Hepatocyte (in vitro differentiated cells): Measurements from ENCODE around the gene LGALS8. TPM values are rescaled to one million over a fixed set of nuclear protein-coding genes. Genes with fewer than 3 reads are reported as not detected.

Source experiments
- DNase-seq: peaks from one replicate; pipeline ENCODE4 v3.0.0-alpha.2; 2016; ENCODE audit warnings: low spot score
- H2AFZ ChIP-seq: fragments of 200-600 bp; sonication (generic); 2 replicates; pipeline ENCODE4 v1.6.0; 2016; ENCODE audit warnings: antibody characterized with exemption, mild to moderate bottlenecking
- H3K27ac ChIP-seq: fragments of 200-600 bp; sonication (generic); 2 replicates; pipeline ENCODE4 v1.5.1; 2016; ENCODE audit warnings: mild to moderate bottlenecking
- H3K27me3 ChIP-seq: fragments of 200-600 bp; sonication (generic); 2 replicates; pipeline ENCODE4 v1.6.1; 2016
- H3K36me3 ChIP-seq: fragments of 200-600 bp; sonication (generic); replicated peaks from 2 replicates; pipeline ENCODE4 v1.5.1; 2016; ENCODE audit warnings: low read depth; ENCODE audit not compliant: insufficient read depth
- H3K4me1 ChIP-seq: fragments of 200-600 bp; sonication (generic); 2 replicates; pipeline ENCODE4 v1.5.1; 2016; ENCODE audit warnings: mild to moderate bottlenecking, moderate library complexity; ENCODE audit not compliant: insufficient read depth
- H3K4me2 ChIP-seq: fragments of 200-600 bp; sonication (generic); 2 replicates; pipeline ENCODE4 v1.6.0; 2016
- H3K4me3 ChIP-seq: fragments of 200-600 bp; sonication (generic); 2 replicates; pipeline ENCODE4 v1.5.1; 2016; ENCODE audit warnings: mild to moderate bottlenecking
- H3K79me2 ChIP-seq: fragments of 200-600 bp; sonication (generic); 2 replicates; pipeline ENCODE4 v1.6.0; 2017; ENCODE audit warnings: mild to moderate bottlenecking
- H3K9me2 ChIP-seq: fragments of 200-600 bp; sonication (generic); replicated peaks from 2 replicates; pipeline ENCODE4 v1.6.0; 2017; ENCODE audit warnings: mild to moderate bottlenecking; ENCODE audit not compliant: insufficient read depth
- H3K9me3 ChIP-seq: fragments of 200-600 bp; sonication (generic); 2 replicates; pipeline ENCODE4 v1.5.1; 2016; ENCODE audit warnings: low read depth, mild to moderate bottlenecking
- H4K20me1 ChIP-seq: fragments of 200-600 bp; sonication (generic); 2 replicates; pipeline ENCODE4 v1.6.0; 2016; ENCODE audit warnings: mild to moderate bottlenecking; ENCODE audit not compliant: insufficient read depth, poor library complexity, severe bottlenecking
- EZH2 ChIP-seq: fragments of 200-600 bp; sonication (generic); IDR thresholded peaks from 2 replicates; pipeline ENCODE4 v1.6.1; 2016; ENCODE audit warnings: antibody characterized with exemption, mild to moderate bottlenecking, borderline replicate concordance
- EZH2phosphoT487 ChIP-seq: fragments of 200-600 bp; sonication (generic); IDR thresholded peaks from one replicate; pipeline ENCODE4 v1.6.1; 2018; ENCODE audit warnings: antibody characterized with exemption, mild to moderate bottlenecking, low read depth, moderate library complexity; ENCODE audit not compliant: unreplicated experiment, severe bottlenecking
- WGBS: methylation state at CpG from one replicate; pipeline ENCODE4 v1.1.6; 2016; ENCODE audit warnings: low lambda C conversion rate; ENCODE audit errors: missing lambda C conversion rate; 5-methylcytosine and 5-hydroxymethylcytosine counted together
- polyA plus RNA-seq: library from polyadenylated mRNA; unstranded; fragments of >200 nt; fragmentation: Nextera tagmentation; extraction: Ambion mirVana; gene quantifications from 2 replicates; pipeline ENCODE4 v1.2.1, GENCODE V29; 2016
- total RNA-seq: library from RNA; depleted of rRNA; stranded (reverse); fragments of >200 nt; gene quantifications from 2 replicates; pipeline ENCODE4 v1.2.3, GENCODE V29; 2014
- TF ChIP-seq, protein P1 (sequence below): fragments of 200-600 bp; sonication (generic); IDR thresholded peaks from 2 replicates; pipeline ENCODE4 v1.5.1; 2016; ENCODE audit warnings: antibody characterized with exemption, mild to moderate bottlenecking; ENCODE audit not compliant: poor library complexity

The LGALS8 gene
- total and polyA plus RNA-seq, 2 experiments from 2014 or later, result 33.5 to 46.6 TPM

DNA sequence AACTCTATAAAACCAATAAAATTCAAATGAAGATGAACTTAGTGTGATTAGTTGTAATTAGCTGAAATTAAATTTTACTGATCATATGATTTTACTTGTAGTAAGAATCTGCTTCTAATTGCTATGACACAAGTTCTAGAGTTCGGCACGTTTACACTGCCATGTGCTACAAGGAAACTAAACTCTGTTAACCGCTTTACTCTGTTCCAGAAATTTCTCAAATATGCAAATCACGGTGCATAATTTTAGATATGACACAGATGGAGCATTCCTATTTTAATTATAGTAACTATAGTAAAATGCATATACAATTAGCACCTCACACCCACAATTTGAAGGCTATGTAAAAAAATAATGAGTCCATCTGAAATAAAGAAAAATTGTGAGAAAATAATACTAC, 65.7 kb downstream of the LGALS8 start:
- no peaks in the 10 kb centered on the region for H3K9me2 ChIP-seq
- no peaks in the 10 kb centered on the region for H3K9me3 ChIP-seq
- no peaks in the 10 kb centered on the region for H3K4me1 ChIP-seq
- H4K20me1 ChIP-seq, result no peaks in the 10 kb centered on the region
- TF ChIP-seq EZH2phosphoT487 (no peak), EZH2 (no peak)
- TF ChIP-seq, protein P1, sequence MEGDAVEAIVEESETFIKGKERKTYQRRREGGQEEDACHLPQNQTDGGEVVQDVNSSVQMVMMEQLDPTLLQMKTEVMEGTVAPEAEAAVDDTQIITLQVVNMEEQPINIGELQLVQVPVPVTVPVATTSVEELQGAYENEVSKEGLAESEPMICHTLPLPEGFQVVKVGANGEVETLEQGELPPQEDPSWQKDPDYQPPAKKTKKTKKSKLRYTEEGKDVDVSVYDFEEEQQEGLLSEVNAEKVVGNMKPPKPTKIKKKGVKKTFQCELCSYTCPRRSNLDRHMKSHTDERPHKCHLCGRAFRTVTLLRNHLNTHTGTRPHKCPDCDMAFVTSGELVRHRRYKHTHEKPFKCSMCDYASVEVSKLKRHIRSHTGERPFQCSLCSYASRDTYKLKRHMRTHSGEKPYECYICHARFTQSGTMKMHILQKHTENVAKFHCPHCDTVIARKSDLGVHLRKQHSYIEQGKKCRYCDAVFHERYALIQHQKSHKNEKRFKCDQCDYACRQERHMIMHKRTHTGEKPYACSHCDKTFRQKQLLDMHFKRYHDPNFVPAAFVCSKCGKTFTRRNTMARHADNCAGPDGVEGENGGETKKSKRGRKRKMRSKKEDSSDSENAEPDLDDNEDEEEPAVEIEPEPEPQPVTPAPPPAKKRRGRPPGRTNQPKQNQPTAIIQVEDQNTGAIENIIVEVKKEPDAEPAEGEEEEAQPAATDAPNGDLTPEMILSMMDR, result no peak
- 94% methylated on average over 4 of the region's 4 CpGs for WGBS
- H3K27ac ChIP-seq, result no peak overlapping the region
- H3K36me3 ChIP-seq, result no peaks in the 10 kb centered on the region
- H3K4me2 ChIP-seq, result no peak overlapping the region
- H2AFZ ChIP-seq, result no peak overlapping the region
- no peaks in the 10 kb centered on the region for H3K79me2 ChIP-seq
- H3K27me3 ChIP-seq, result no peaks in the 10 kb centered on the region
- no peak for DNase-seq
- H3K4me3 ChIP-seq, result no peak overlapping the region

DNA sequence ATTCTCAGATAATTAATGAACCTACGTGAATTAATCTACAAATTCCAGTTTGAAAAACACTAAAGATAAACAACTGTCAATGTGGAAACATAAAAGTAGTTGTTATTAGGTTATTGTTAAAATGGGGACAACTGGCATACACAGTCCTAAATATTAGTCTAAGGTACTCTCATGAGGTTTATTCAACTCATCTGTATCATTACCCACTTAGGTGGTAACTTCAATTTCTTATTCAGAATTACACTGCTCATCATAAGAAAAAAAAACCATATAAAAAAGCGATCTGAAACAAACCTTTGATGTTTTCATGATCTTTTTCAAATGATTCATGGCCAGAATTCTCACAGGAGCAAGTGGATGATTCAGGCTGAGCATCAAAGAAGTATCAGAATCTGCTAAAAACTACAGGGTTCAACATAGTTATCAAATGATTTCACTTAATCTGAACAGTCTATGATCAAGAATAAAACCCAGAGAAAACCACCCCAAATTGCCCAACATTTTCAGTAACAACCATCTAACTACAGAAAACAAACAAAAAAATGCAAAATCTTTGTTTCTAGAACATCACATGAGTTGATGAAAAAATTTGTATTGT, 66.9 kb downstream of the LGALS8 start:
- Histone ChIP-seq H3K9me3 (no peaks in the 10 kb centered on the region), H4K20me1 (no peaks in the 10 kb centered on the region), H3K9me2 (no peaks in the 10 kb centered on the region), H3K4me2 (no peak overlapping the region), H2AFZ (no peak overlapping the region), H3K36me3 (no peaks in the 10 kb centered on the region), H3K79me2 (no peaks in the 10 kb centered on the region), H3K4me3 (no peak overlapping the region), H3K27me3 (no peaks in the 10 kb centered on the region), H3K27ac (no peak overlapping the region), H3K4me1 (no peaks in the 10 kb centered on the region)
- DNase-seq, result no peak
- TF ChIP-seq EZH2phosphoT487 (no peak), EZH2 (no peak)
- TF ChIP-seq, protein P1, result no peak
- 100% methylated on average over 2 of the region's 2 CpGs for WGBS

DNA sequence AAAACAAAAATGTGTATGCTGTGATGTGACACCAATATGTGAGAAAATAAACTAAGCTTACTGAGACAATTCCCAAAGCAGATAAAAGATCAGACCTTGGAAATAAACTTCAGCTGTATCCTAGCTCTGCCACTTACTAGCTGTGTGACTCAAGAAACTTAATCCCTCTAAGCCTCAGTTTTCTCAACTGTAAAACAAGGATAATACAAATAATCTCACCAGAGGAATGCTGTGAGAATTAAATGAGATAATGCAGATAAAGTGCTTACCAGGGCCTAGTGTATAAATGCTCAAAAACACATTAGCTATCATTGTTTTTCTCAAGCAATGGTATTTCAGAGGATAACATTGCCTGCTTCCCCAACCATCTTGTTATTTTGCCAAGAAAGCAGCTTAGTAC, 78.4 kb downstream of the LGALS8 start:
- Histone ChIP-seq H3K36me3 (no peaks in the 10 kb centered on the region), H3K27ac (no peak overlapping the region), H3K79me2 (peaks cover 17% of the 10 kb centered on the region), H2AFZ (no peak overlapping the region), H3K9me2 (no peaks in the 10 kb centered on the region), H3K27me3 (no peaks in the 10 kb centered on the region), H3K4me1 (peaks cover 8% of the 10 kb centered on the region), H3K4me2 (no peak overlapping the region), H3K9me3 (no peaks in the 10 kb centered on the region), H4K20me1 (no peaks in the 10 kb centered on the region), H3K4me3 (no peak overlapping the region)
- DNase-seq, result no peak
- TF ChIP-seq, protein P1, result no peak
- no peak for TF ChIP-seq EZH2phosphoT487
- TF ChIP-seq EZH2, result no peak

Other genes with a start within 250 kb of the LGALS8 start
- gene ERO1B, start 242.0 kb upstream of the LGALS8 start, total RNA-seq, result 5.8 and 6.9 TPM in 2 replicates
- 3.6 TPM in 2 replicates for gene ERO1B, start 242.0 kb upstream of the LGALS8 start, polyA plus RNA-seq
- gene EDARADD, start 129.7 kb upstream of the LGALS8 start, total RNA-seq, result 2.4 and 4.5 TPM in 2 replicates
- 1.3 and 1.7 TPM in 2 replicates for gene EDARADD, start 129.7 kb upstream of the LGALS8 start, polyA plus RNA-seq
- gene HEATR1, start 80.5 kb downstream of the LGALS8 start, total RNA-seq, result 25.2 and 27.8 TPM in 2 replicates
- 7.7 and 8.5 TPM in 2 replicates for gene HEATR1, start 80.5 kb downstream of the LGALS8 start, polyA plus RNA-seq
- gene ACTN2, start 162.5 kb downstream of the LGALS8 start, total RNA-seq, result 0.17 TPM in 1 of 2 replicates, not detected in the other
- 0.57 and 1.7 TPM in 2 replicates for gene ACTN2, start 162.5 kb downstream of the LGALS8 start, polyA plus RNA-seq